CD8-positive, alpha-beta memory T cell (primary cell): ENCODE measurements around the gene GRK2. TPM values are rescaled to one million over a fixed set of nuclear protein-coding genes. Genes with fewer than 3 reads are reported as not detected.

Experiments
- CTCF ChIA-PET: fragments of 350-600 bp; sonication (Branson Sonifier 250); formaldehyde crosslinking; loops from one replicate; lab custom pipeline; 2021; ENCODE audit warnings: antibody characterized with exemption; lab: Charles Lee
- POLR2A ChIA-PET: fragments of 350-600 bp; sonication (Branson Sonifier 250); formaldehyde crosslinking; loops from one replicate; lab custom pipeline; 2021; ENCODE audit warnings: antibody characterized with exemption; lab: Charles Lee
- DNase-seq, 5 donors: peaks; one replicate each; pipeline versions ENCODE4 v3.0.0 to v3.0.0-alpha.2; 2020 to 2022; ENCODE audit warnings: mixed read lengths in 1 of 5
- H3K27ac ChIP-seq: one replicate; pipeline ENCODE4 v1.7.0; 2013; ENCODE audit warnings: low read depth, mild to moderate bottlenecking, low read length, moderate library complexity
- H3K27me3 ChIP-seq: 2 replicates; pipeline ENCODE4 v1.7.0; 2013; ENCODE audit warnings: low read length, mild to moderate bottlenecking; ENCODE audit not compliant: insufficient read depth, poor library complexity, severe bottlenecking
- H3K36me3 ChIP-seq: 2 replicates; pipeline ENCODE4 v1.7.0; 2013; ENCODE audit warnings: mild to moderate bottlenecking, low read length, moderate library complexity; ENCODE audit not compliant: insufficient read depth
- H3K4me1 ChIP-seq: 2 replicates; pipeline ENCODE4 v1.7.0; 2013; ENCODE audit warnings: mild to moderate bottlenecking, low read length, moderate library complexity; ENCODE audit not compliant: insufficient read depth
- H3K4me3 ChIP-seq: 2 replicates; pipeline ENCODE4 v1.7.0; 2013; ENCODE audit warnings: mild to moderate bottlenecking, low read length
- H3K9me3 ChIP-seq: 2 replicates; pipeline ENCODE4 v1.7.0; 2013; ENCODE audit warnings: mild to moderate bottlenecking, low read length
- H3K27ac Mint-ChIP-seq, 8 donors: one replicate each; pipeline ENCODE4 v1.8.0; 2020 to 2021; ENCODE audit warnings: mixed read lengths in 8 of 8, mild to moderate bottlenecking in 6 of 8, inconsistent platforms in 3 of 8, moderate library complexity in 3 of 8
- H3K27me3 Mint-ChIP-seq, 2 donors: one replicate each; pipeline ENCODE4 v1.8.0; 2020 to 2021; ENCODE audit warnings: mixed read lengths in 2 of 2, mild to moderate bottlenecking in 1 of 2, moderate library complexity in 1 of 2
- H3K36me3 Mint-ChIP-seq, 3 donors: one replicate each; pipeline ENCODE4 v1.8.0; 2020 to 2021; ENCODE audit warnings: mixed read lengths in 3 of 3, inconsistent platforms in 1 of 3, mild to moderate bottlenecking in 1 of 3
- H3K4me1 Mint-ChIP-seq, 3 donors: one replicate each; pipeline ENCODE4 v1.8.0; 2020 to 2021; ENCODE audit warnings: mixed read lengths in 3 of 3, inconsistent platforms in 1 of 3, mild to moderate bottlenecking in 1 of 3
- H3K4me3 Mint-ChIP-seq, 7 donors: one replicate each; pipeline ENCODE4 v1.8.0; 2020 to 2021; ENCODE audit warnings: mixed read lengths in 7 of 7, mild to moderate bottlenecking in 6 of 7, moderate library complexity in 4 of 7, inconsistent platforms in 2 of 7
- H3K9me3 Mint-ChIP-seq, 5 donors: one replicate each; pipeline ENCODE4 v1.8.0; 2020 to 2022; ENCODE audit warnings: mixed read lengths in 5 of 5, mild to moderate bottlenecking in 3 of 5, moderate library complexity in 2 of 5, inconsistent platforms in 1 of 5
- polyA plus RNA-seq: library from polyadenylated mRNA; unstranded; fragments of 300-500 nt; fragmentation: Illumina TruSeq; gene quantifications from one replicate; pipeline ENCODE4 v1.2.3, GENCODE V29; 2021
- total RNA-seq, 2 experiments: library from RNA; stranded (reverse); gene quantifications; one replicate each; pipeline ENCODE4 v1.2.3, GENCODE V29; 2021

The GRK2 gene
- total and polyA plus RNA-seq, 3 experiments from 2014 or later, result 69.9 to 246 (median 237) TPM

DNA sequence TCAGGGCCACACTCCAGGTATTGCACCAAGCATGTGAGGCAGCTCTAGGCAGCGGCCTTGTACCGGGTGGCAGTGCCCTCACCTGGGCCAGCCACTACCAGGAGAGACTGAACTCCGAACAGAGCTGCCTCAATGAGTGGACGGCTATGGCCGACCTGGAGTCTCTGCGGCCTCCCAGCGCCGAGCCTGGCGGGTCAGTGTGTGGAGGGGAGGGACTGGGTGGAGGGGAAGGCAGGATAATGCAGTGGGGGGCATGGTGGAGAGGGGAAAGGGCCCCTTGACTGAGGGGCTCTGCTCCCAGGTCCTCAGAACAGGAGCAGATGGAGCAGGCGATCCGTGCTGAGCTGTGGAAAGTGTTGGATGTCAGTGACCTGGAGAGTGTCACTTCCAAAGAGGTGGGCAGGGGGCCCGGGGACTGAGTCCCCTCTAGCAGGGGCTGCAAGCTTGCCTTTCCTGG is 41.3 kb downstream of the GRK2 start:
- H3K4me1 ChIP-seq, result peaks cover 29% of the 10 kb centered on the region
- H3K27me3 Mint-ChIP-seq, result peaks cover 0 to 2% of the 10 kb centered on the region in 2 donors

DNA sequence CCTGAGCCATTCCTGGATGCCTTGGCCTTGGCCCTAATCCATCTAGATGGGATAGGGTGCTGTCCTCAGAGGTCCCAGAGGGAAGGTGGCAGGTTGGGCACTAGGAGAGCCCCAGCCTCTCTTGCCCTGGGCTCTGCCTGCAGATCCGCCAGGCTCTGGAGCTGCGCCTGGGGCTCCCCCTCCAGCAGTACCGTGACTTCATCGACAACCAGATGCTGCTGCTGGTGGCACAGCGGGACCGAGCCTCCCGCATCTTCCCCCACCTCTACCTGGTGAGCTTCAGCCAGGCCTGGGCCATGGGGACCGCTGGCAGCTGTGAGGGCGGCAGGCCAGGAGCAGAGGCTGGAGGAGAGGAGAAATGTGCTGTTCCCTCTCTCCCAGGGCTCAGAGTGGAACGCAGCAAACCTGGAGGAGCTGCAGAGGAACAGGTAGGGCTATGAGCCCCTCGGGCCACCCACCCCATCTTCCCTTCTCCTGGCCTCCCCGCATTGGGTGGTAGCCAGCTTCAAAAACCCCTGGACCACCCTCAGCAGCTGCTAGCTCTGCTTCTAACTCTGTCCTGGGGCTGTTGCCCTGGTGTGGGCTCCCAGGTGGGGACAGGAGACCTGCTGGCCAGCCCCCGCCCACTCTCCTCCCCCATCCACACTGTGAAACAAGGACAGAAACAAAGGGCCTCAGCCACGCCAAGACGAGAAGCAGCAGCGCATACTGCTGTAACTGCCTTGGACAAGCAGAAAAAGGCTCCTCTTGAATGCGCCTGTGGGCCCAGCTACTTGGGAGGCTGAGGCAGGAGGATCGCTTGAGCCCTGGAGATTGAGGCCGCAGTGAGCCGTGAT is 42.0 kb downstream of the GRK2 start:
- POLR2A ChIA-PET, result no interaction called here
- no peak overlapping the region for H3K4me3 Mint-ChIP-seq
- DNase-seq, result no peak

More for the DNA sequence above, 41.3 kb downstream of the GRK2 start:
- peaks cover 18 to 39% (median 20%) of the 10 kb centered on the region in 3 donors for H3K4me1 Mint-ChIP-seq
- no peak overlapping the region for H3K27ac ChIP-seq
- no peaks in the 10 kb centered on the region for H3K9me3 Mint-ChIP-seq
- peaks cover 0 to 9% (median 0%) of the 10 kb centered on the region in 3 donors for H3K36me3 Mint-ChIP-seq
- H3K27me3 ChIP-seq, result no peaks in the 10 kb centered on the region
- ChIA-PET CTCF (interaction anchor here (1.5 to 2.5 kb wide), 3 partner anchors 10 to 45 kb away, joined by 4 to 15 read pairs (median 10); partner anchors contain the start of gene ANKRD13D), POLR2A (no interaction called here)
- no peak for DNase-seq
- H3K4me3 ChIP-seq, result no peak overlapping the region
- no peaks in the 10 kb centered on the region for H3K9me3 ChIP-seq
- H3K4me3 Mint-ChIP-seq, result no peak overlapping the region
- no peaks in the 10 kb centered on the region for H3K36me3 ChIP-seq
- peak overlapping the region in 1 of 8 donors; percentile 82 for H3K27ac Mint-ChIP-seq

DNA sequence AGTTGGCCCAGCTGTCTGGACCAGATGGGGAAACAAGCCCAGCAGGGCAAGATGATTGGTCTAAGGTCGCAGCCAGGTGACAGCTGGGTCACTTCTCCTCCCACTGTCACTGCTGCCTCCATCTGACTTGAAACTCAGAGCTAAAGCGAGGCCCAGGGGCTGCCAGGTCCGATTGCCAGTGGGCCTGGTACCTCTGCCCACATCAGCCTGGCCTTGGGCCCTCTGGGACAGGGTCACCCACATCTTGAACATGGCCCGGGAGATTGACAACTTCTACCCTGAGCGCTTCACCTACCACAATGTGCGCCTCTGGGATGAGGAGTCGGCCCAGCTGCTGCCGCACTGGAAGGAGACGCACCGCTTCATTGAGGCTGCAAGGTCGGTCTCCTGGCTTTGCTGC is 42.9 kb downstream of the GRK2 start:
- Histone ChIP-seq H3K4me3 (no peak overlapping the region), H3K27me3 (no peaks in the 10 kb centered on the region), H3K9me3 (no peaks in the 10 kb centered on the region), H3K27ac (no peak overlapping the region), H3K4me1 (peaks cover 34% of the 10 kb centered on the region), H3K36me3 (no peaks in the 10 kb centered on the region)
- no peaks in the 10 kb centered on the region for H3K9me3 Mint-ChIP-seq
- H3K36me3 Mint-ChIP-seq, result peaks cover 0 to 9% (median 0%) of the 10 kb centered on the region in 3 donors
- DNase-seq, result no peak
- ChIA-PET CTCF (interaction anchor here (1.5 to 2.5 kb wide), 3 partner anchors 8 to 46 kb away, joined by 4 to 15 read pairs (median 10); partner anchors contain the start of gene ANKRD13D), POLR2A (no interaction called here)
- peaks cover 0 to 2% of the 10 kb centered on the region in 2 donors for H3K27me3 Mint-ChIP-seq
- H3K4me3 Mint-ChIP-seq, result no peak overlapping the region
- peaks cover 32 to 46% (median 35%) of the 10 kb centered on the region in 3 donors for H3K4me1 Mint-ChIP-seq
- H3K27ac Mint-ChIP-seq, result peak overlapping the region in 1 of 8 donors; percentile 17

More for the DNA sequence above, 42.0 kb downstream of the GRK2 start:
- H3K4me3 ChIP-seq, result no peak overlapping the region
- no peaks in the 10 kb centered on the region for H3K36me3 ChIP-seq
- no peaks in the 10 kb centered on the region for H3K27me3 ChIP-seq
- H3K9me3 Mint-ChIP-seq, result no peaks in the 10 kb centered on the region
- peaks cover 0 to 2% of the 10 kb centered on the region in 2 donors for H3K27me3 Mint-ChIP-seq
- peaks cover 30% of the 10 kb centered on the region for H3K4me1 ChIP-seq
- H3K9me3 ChIP-seq, result no peaks in the 10 kb centered on the region
- H3K4me1 Mint-ChIP-seq, result peaks cover 25 to 41% (median 27%) of the 10 kb centered on the region in 3 donors
- peaks cover 0 to 9% (median 0%) of the 10 kb centered on the region in 3 donors for H3K36me3 Mint-ChIP-seq
- H3K27ac ChIP-seq, result no peak overlapping the region
- H3K27ac Mint-ChIP-seq, result peak overlapping the region in 1 of 8 donors; percentile 19
- CTCF ChIA-PET, result interaction anchor here (1.5 to 2.5 kb wide), 3 partner anchors 9 to 46 kb away, joined by 4 to 15 read pairs (median 10); partner anchors contain the start of gene ANKRD13D

DNA sequence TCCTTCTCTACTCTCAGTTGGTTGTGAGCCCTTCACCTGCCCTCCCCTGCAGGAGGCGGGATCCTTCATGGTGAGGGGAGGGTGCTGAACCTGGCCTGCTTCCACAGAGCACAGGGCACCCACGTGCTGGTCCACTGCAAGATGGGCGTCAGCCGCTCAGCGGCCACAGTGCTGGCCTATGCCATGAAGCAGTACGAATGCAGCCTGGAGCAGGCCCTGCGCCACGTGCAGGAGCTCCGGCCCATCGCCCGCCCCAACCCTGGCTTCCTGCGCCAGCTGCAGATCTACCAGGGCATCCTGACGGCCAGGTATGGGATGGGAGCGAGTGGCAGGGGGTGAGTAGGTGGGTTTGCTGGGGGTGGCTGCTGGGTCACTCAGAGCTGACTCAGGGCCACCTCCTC is 43.4 kb downstream of the GRK2 start:
- peak overlapping the region in 2 of 8 donors; percentile 42 to 87 for H3K27ac Mint-ChIP-seq
- Histone ChIP-seq H3K27ac (no peak overlapping the region), H3K9me3 (no peaks in the 10 kb centered on the region), H3K4me1 (peaks cover 29% of the 10 kb centered on the region), H3K36me3 (no peaks in the 10 kb centered on the region), H3K27me3 (no peaks in the 10 kb centered on the region), H3K4me3 (no peak overlapping the region)
- H3K4me3 Mint-ChIP-seq, result no peak overlapping the region
- ChIA-PET POLR2A (interaction anchor here (0.6 kb wide), 1 partner anchor 16 kb away, joined by 3 read pairs; no protein-coding TSS in a partner anchor), CTCF (interaction anchor here (1.7 kb wide), 1 partner anchor 42 kb away, joined by 6 read pairs; no protein-coding TSS in a partner anchor)
- H3K36me3 Mint-ChIP-seq, result peaks cover 0 to 9% (median 0%) of the 10 kb centered on the region in 3 donors
- H3K27me3 Mint-ChIP-seq, result peaks cover 0 to 2% of the 10 kb centered on the region in 2 donors
- no peak for DNase-seq
- peaks cover 32 to 45% (median 35%) of the 10 kb centered on the region in 3 donors for H3K4me1 Mint-ChIP-seq
- no peaks in the 10 kb centered on the region for H3K9me3 Mint-ChIP-seq

DNA sequence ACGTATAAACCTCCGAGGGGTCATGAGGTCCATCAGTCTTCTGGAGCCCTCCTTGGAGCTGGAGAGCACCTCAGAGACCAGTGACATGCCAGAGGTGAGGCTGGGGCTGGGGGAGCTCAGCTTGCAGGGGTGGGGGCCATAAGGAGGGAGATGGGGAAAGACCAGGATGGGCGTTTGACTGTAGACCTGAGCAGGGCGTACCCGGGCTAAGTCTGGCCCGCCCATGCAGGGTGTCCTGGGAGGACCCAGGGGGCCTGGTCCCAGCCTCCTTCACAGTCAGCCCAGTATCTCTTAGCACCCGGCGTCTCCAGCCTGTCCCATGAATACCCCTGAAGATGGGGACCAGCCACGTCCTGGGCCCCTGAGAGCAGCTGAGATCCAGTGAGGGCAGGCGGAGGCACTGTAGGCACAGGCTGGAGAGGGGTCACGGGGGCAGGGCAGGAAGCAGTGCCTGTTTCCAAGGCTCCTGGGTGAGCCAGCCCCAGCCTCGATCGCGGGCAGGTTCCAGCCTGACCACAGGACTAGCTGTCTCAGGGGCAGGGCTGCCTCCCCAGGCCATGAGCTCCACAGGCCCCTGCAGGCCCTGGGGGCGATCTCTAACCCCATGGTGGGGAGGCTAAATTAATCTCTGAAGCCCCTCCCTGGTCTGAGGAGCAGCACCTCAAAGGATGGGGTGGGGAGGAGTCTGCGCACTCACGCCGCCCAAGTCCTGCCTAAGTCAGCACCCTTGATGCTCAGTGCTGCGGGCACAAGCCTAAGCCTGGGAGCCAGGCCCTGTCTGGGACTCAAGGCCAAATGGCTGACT is 44.2 kb downstream of the GRK2 start:
- no peak overlapping the region for H3K27ac ChIP-seq
- H3K4me3 ChIP-seq, result no peak overlapping the region
- peaks cover 29 to 45% (median 37%) of the 10 kb centered on the region in 3 donors for H3K4me1 Mint-ChIP-seq
- ChIA-PET CTCF (interaction anchor here (0.8 to 1.7 kb wide), 3 partner anchors 41 to 72 kb away, joined by 3 to 6 read pairs (median 4); no protein-coding TSS in a partner anchor), POLR2A (interaction anchor here (0.6 kb wide), 1 partner anchor 16 kb away, joined by 3 read pairs; no protein-coding TSS in a partner anchor)
- H3K36me3 ChIP-seq, result no peaks in the 10 kb centered on the region
- peaks cover 28% of the 10 kb centered on the region for H3K4me1 ChIP-seq
- no peaks in the 10 kb centered on the region for H3K9me3 Mint-ChIP-seq
- no peaks in the 10 kb centered on the region for H3K27me3 ChIP-seq
- H3K36me3 Mint-ChIP-seq, result peaks cover 0 to 9% (median 0%) of the 10 kb centered on the region in 3 donors
- no peak for DNase-seq
- peaks cover 0 to 2% of the 10 kb centered on the region in 2 donors for H3K27me3 Mint-ChIP-seq
- H3K9me3 ChIP-seq, result no peaks in the 10 kb centered on the region
- H3K27ac Mint-ChIP-seq, result peak overlapping the region in 7 of 8 donors; percentile 10 to 98 (median 72)
- H3K4me3 Mint-ChIP-seq, result peak overlapping the region in 1 of 7 donors; percentile 23

DNA sequence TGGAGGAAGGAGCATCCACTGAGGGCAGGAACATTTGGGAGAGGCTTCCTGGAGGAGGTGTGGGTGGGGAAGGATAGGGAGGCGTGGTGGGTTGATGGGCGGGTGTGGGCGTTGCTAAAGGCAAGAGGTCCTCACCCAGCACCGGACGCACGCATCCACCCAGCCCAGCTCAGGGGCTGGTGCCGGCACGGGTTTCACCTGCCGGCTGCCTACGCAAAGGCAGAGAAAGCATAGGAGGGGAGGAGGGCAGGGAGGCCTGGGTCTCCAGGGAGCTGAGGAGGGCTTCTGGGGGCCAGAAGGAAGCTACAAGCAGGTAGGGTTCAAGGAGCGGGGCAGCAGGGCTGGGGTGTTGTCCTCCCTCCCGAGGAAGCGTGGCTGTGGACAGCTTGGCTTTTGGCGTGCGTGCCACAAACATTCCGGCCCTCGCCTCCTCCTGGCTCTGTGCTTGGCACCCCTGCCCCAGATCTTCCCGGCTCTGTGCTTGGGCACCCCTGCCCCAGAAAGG is 44.8 kb downstream of the GRK2 start:
- Histone ChIP-seq H3K27me3 (no peaks in the 10 kb centered on the region), H3K36me3 (no peaks in the 10 kb centered on the region), H3K4me1 (peaks cover 28% of the 10 kb centered on the region), H3K9me3 (no peaks in the 10 kb centered on the region), H3K4me3 (no peak overlapping the region), H3K27ac (no peak overlapping the region)
- Mint-ChIP-seq H3K27me3 (peaks cover 0 to 2% of the 10 kb centered on the region in 2 donors), H3K27ac (peak overlapping the region; percentile 85 to 99 (median 94)), H3K36me3 (peaks cover 0 to 8% (median 0%) of the 10 kb centered on the region in 3 donors), H3K9me3 (no peaks in the 10 kb centered on the region), H3K4me3 (no peak overlapping the region), H3K4me1 (peaks cover 29 to 45% (median 40%) of the 10 kb centered on the region in 3 donors)
- ChIA-PET CTCF (interaction anchor here (0.8 to 1.7 kb wide), 3 partner anchors 40 to 71 kb away, joined by 3 to 6 read pairs (median 4); no protein-coding TSS in a partner anchor), POLR2A (no interaction called here)
- DNase-seq, result no peak

DNA sequence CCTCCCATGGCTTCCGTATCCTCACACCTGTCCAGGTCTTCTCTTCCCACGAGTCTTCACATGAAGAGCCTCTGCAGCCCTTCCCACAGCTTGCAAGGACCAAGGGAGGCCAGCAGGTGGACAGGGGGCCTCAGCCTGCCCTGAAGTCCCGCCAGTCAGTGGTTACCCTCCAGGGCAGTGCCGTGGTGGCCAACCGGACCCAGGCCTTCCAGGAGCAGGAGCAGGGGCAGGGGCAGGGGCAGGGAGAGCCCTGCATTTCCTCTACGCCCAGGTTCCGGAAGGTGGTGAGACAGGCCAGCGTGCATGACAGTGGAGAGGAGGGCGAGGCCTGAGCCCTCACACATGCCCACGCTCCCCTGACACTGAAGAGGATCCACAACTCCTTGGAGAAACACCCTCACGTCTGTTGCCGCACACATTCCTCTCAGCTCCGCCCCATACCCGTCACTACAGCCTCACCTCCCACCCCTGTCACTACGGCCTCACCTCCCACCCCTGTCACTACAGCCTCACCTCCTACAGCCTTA is 45.3 kb downstream of the GRK2 start:
- POLR2A ChIA-PET, result no interaction called here
- peak in 1 of 5 donors; percentile 24 for DNase-seq
- CTCF ChIA-PET, result interaction anchor here (1.0 kb wide), 1 partner anchor 71 kb away, joined by 4 read pairs; no protein-coding TSS in a partner anchor

More for the DNA sequence above, 45.3 kb downstream of the GRK2 start:
- Histone ChIP-seq H3K27me3 (no peaks in the 10 kb centered on the region), H3K4me3 (no peak overlapping the region), H3K27ac (peak overlapping the region; percentile 53), H3K4me1 (peaks cover 28% of the 10 kb centered on the region), H3K9me3 (no peaks in the 10 kb centered on the region), H3K36me3 (no peaks in the 10 kb centered on the region)
- peak overlapping the region in 6 of 7 donors; percentile 29 to 70 (median 41) for H3K4me3 Mint-ChIP-seq
- peaks cover 0 to 2% of the 10 kb centered on the region in 2 donors for H3K27me3 Mint-ChIP-seq
- peaks cover 29 to 45% (median 40%) of the 10 kb centered on the region in 3 donors for H3K4me1 Mint-ChIP-seq
- H3K27ac Mint-ChIP-seq, result peak overlapping the region; percentile 85 to 99 (median 94)
- peaks cover 0 to 6% (median 0%) of the 10 kb centered on the region in 3 donors for H3K36me3 Mint-ChIP-seq
- H3K9me3 Mint-ChIP-seq, result no peaks in the 10 kb centered on the region
